HG02943 (cell line): Measurements from ENCODE around the gene TMEM116.

Source experiments
- ATAC-seq: cut with Tn5 transposase; IDR thresholded peaks from one replicate; pipeline ENCODE4 v1.9.1; 2021; ENCODE audit warnings: mild to moderate bottlenecking, low read depth, moderate library complexity; ENCODE audit not compliant: unreplicated experiment

TMEM116 gene

GRCh38 chr12:111925171-111925570 is 87.8 kb downstream of the TMEM116 start:
- no peak for ATAC-seq

GRCh38 chr12:111907740-111908139 is 105.2 kb downstream of the TMEM116 start:
- no peak for ATAC-seq

- no peak for ATAC-seq
Measured at GRCh38 chr12:111905502-111905901, 107.5 kb downstream of the TMEM116 start.

- no peak for ATAC-seq
Measured at GRCh38 chr12:111904446-111904975, 108.5 kb downstream of the TMEM116 start.

GRCh38 chr12:111901182-111901581 is 111.8 kb downstream of the TMEM116 start:
- no peak for ATAC-seq

GRCh38 chr12:111894556-111894955 is 118.4 kb downstream of the TMEM116 start:
- no peak for ATAC-seq

GRCh38 chr12:111893287-111893686 is 119.7 kb downstream of the TMEM116 start:
- no peak for ATAC-seq

- ATAC-seq = no peak
Measured at GRCh38 chr12:111887926-111888745, 124.8 kb downstream of the TMEM116 start.

GRCh38 chr12:111886662-111887545 is 126.1 kb downstream of the TMEM116 start:
- no peak for ATAC-seq

- ATAC-seq = no peak
Measured at GRCh38 chr12:111881716-111882115, 131.2 kb downstream of the TMEM116 start.
